ENCODE data around the gene IGF1R. TPM values are rescaled to one million over a fixed set of nuclear protein-coding genes. Genes with fewer than 3 reads are reported as not detected.

Gene IGF1R
- total RNA-seq, 2 donors from 2014 or later: 35.0 to 37.0 TPM

GRCh38 chr15:98948941-98949340 lies 300.6 kb downstream of the IGF1R start:
- H3K27me3 ChIP-seq: no peaks in the 10 kb centered on the region
- H3K27ac ChIP-seq: no peak overlapping the region
- H3K9ac ChIP-seq (ENCODE audit: low read depth in 2 of 2, low read length in 2 of 2): no peak overlapping the region
- no peaks in the 10 kb centered on the region for H3K4me1 ChIP-seq
- no peak for TF ChIP-seq CTCF (IDR thresholded peaks at IDR 0.05)
- no peak for DNase-seq
- H3K36me3 ChIP-seq: no peaks in the 10 kb centered on the region
- intact Hi-C loops (cut with DNase I): no loop called here
- no peaks in the 10 kb centered on the region for H3K9me3 ChIP-seq
- no peak overlapping the region for H3K4me3 ChIP-seq

GRCh38 chr15:98949624-98950023 lies 301.3 kb downstream of the IGF1R start:
- intact Hi-C loops (cut with DNase I): no loop called here
- Histone ChIP-seq H3K36me3 (no peaks in the 10 kb centered on the region), H3K27me3 (no peaks in the 10 kb centered on the region), H3K9me3 (no peaks in the 10 kb centered on the region), H3K27ac (no peak overlapping the region), H3K4me3 (no peak overlapping the region), H3K4me1 (no peaks in the 10 kb centered on the region), H3K9ac (ENCODE audit: low read depth in 2 of 2, low read length in 2 of 2) (no peak overlapping the region)
- DNase-seq: no peak
- TF ChIP-seq CTCF (IDR thresholded peaks at IDR 0.05): no peak

GRCh38 chr15:98950248-98950647 lies 301.9 kb downstream of the IGF1R start:
- Histone ChIP-seq H3K27ac (no peak overlapping the region), H3K9ac (ENCODE audit: low read depth in 2 of 2, low read length in 2 of 2) (no peak overlapping the region), H3K9me3 (no peaks in the 10 kb centered on the region), H3K4me3 (no peak overlapping the region), H3K27me3 (no peaks in the 10 kb centered on the region), H3K36me3 (no peaks in the 10 kb centered on the region), H3K4me1 (no peaks in the 10 kb centered on the region)
- intact Hi-C loops (cut with DNase I): no loop called here
- DNase-seq: no peak
- no peak for TF ChIP-seq CTCF (IDR thresholded peaks at IDR 0.05)

- no peaks in the 10 kb centered on the region for H3K9me3 ChIP-seq
- H3K36me3 ChIP-seq: no peaks in the 10 kb centered on the region
- H3K4me1 ChIP-seq: no peaks in the 10 kb centered on the region
- H3K27ac ChIP-seq: no peak overlapping the region
- no peak for DNase-seq
- intact Hi-C loops (cut with DNase I): no loop called here
- TF ChIP-seq CTCF (IDR thresholded peaks at IDR 0.05): no peak
- no peak overlapping the region for H3K9ac ChIP-seq (ENCODE audit: low read depth in 2 of 2, low read length in 2 of 2)
- no peaks in the 10 kb centered on the region for H3K27me3 ChIP-seq
- H3K4me3 ChIP-seq: no peak overlapping the region
Measured at GRCh38 chr15:98951004-98951403, 302.7 kb downstream of the IGF1R start.

GRCh38 chr15:98951493-98952320 lies 303.4 kb downstream of the IGF1R start:
- intact Hi-C loops (cut with DNase I): no loop called here
- H3K9me3 ChIP-seq: no peaks in the 10 kb centered on the region
- TF ChIP-seq CTCF (IDR thresholded peaks at IDR 0.05): no peak
- H3K4me1 ChIP-seq: no peaks in the 10 kb centered on the region
- no peak for DNase-seq
- H3K9ac ChIP-seq (ENCODE audit: low read depth in 2 of 2, low read length in 2 of 2): no peak overlapping the region
- no peaks in the 10 kb centered on the region for H3K36me3 ChIP-seq
- no peak overlapping the region for H3K4me3 ChIP-seq
- H3K27ac ChIP-seq: no peak overlapping the region
- no peaks in the 10 kb centered on the region for H3K27me3 ChIP-seq

All from colonic mucosa (tissue), 4 donors.